Measurements from ENCODE around the gene CPTP. TPM values are rescaled to one million over a fixed set of nuclear protein-coding genes. Genes with fewer than 3 reads are reported as not detected.
A peak's percentile ranks its signal among the peaks of the same experiment; 100 is the strongest.

The CPTP gene
- total and polyA plus RNA-seq, 2 of the 13 experiments (the other 11 are each of a cell fraction or from before 2014, with no cell fraction given) = 5.5 to 9.3 TPM

GRCh38 chr1:1359664-1360468, 35.3 kb downstream of the CPTP start (continued):
- TF ChIP-seq PRDM4 (CRISPR knock-in tag; IDR thresholded peaks at IDR 0.05; ENCODE audit: borderline replicate concordance) (no peak), U2AF2 (IDR thresholded peaks at IDR 0.05; ENCODE audit: low read depth, low read length) (no peak), MZF1 (CRISPR knock-in tag; IDR thresholded peaks at IDR 0.05; ENCODE audit: borderline replicate concordance) (no peak), ZNF781 (CRISPR knock-in tag; IDR thresholded peaks at IDR 0.05; ENCODE audit: borderline replicate concordance, not compliant biosample characterization) (no peak), MED8 (CRISPR knock-in tag; IDR thresholded peaks at IDR 0.05; ENCODE audit: insufficient replicate concordance) (no peak), MIXL1 (CRISPR knock-in tag; IDR thresholded peaks at IDR 0.05) (no peak), ZNF343 (CRISPR knock-in tag; IDR thresholded peaks at IDR 0.05) (0 out of 2 replicates have a peak, but pooled peaks have one; percentile 20), ETV6 (CRISPR knock-in tag; conservative IDR thresholded peaks at IDR 0.05) (no peak), ZNF10 (CRISPR knock-in tag; IDR thresholded peaks at IDR 0.05; ENCODE audit: borderline replicate concordance, low read depth) (no peak), GMEB1 (CRISPR knock-in tag; IDR thresholded peaks at IDR 0.05; ENCODE audit: borderline replicate concordance) (no peak), ATF7-NPFF (CRISPR knock-in tag; IDR thresholded peaks at IDR 0.05; ENCODE audit: low read depth) (0 out of 2 replicates have a peak, but pooled peaks have one; percentile 3), ZNF800 (CRISPR knock-in tag; IDR thresholded peaks at IDR 0.05) (no peak), HNF4G (IDR thresholded peaks at IDR 0.05; ENCODE audit: borderline replicate concordance, low read depth, low read length) (no peak), HNF4G (CRISPR knock-in tag; IDR thresholded peaks at IDR 0.05; ENCODE audit: borderline replicate concordance, low read depth) (no peak), CREB3 (CRISPR knock-in tag; IDR thresholded peaks at IDR 0.05) (no peak), JDP2 (CRISPR knock-in tag; IDR thresholded peaks at IDR 0.05; ENCODE audit: borderline replicate concordance) (no peak), CREM (IDR thresholded peaks at IDR 0.05) (0 out of 2 replicates have a peak, but pooled peaks have one; percentile 46), CREM (CRISPR knock-in tag; IDR thresholded peaks at IDR 0.05) (no peak), SYNCRIP (IDR thresholded peaks at IDR 0.05; ENCODE audit: insufficient read depth, low read depth, low read length) (no peak), CEBPG (CRISPR knock-in tag; IDR thresholded peaks at IDR 0.05) (no peak), TBX3 (IDR thresholded peaks at IDR 0.05; ENCODE audit: borderline replicate concordance) (no peak), ZNF674 (CRISPR knock-in tag; IDR thresholded peaks at IDR 0.05; ENCODE audit: low read depth) (no peak)
